GM23248 (cell line): ENCODE measurements around the gene REC114.

ENCODE experiments used
- EZH2 ChIP-seq: fragments of 200-600 bp; sonication (generic); IDR thresholded peaks from 2 replicates; pipeline ENCODE4 v1.6.1; 2018; ENCODE audit warnings: antibody characterized with exemption, mild to moderate bottlenecking; ENCODE audit not compliant: insufficient read depth, poor library complexity, severe bottlenecking
- EZH2phosphoT487 ChIP-seq: fragments of 200-600 bp; sonication (generic); IDR thresholded peaks from 2 replicates; pipeline ENCODE4 v1.6.1; 2018; ENCODE audit warnings: antibody characterized with exemption, moderate library complexity, mild to moderate bottlenecking, low read depth; ENCODE audit not compliant: insufficient read depth

DNA sequence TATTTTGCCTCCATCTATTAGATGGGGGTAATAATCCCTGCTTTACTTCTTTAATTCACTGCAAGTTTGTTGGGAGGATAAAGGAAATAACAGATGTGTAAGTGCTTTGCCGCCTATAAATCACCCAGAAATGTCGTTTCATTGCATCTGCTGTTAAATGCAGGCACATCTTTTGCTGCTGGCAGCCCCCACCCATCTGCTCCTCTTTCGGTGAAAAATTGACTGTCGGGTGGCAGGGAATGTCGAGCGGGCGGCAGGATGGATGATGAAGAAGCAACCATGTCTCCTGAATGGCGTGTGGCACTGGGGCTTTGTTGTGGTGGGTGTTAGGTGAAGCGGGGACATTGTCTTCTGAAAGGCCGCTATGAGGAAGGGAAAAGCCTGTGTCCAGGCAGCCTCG, 543 bp upstream of the REC114 start:
- TF ChIP-seq EZH2 (no peak), EZH2phosphoT487 (no peak)
